Smooth muscle cell (in vitro differentiated cells): ENCODE measurements around the gene CDC6. TPM values are rescaled to one million over a fixed set of nuclear protein-coding genes. Genes with fewer than 3 reads are reported as not detected.

Source experiments
- DNase-seq: peaks from one replicate; lab custom pipeline; 2025; ENCODE audit not compliant: unreplicated experiment; lab: John Stamatoyannopoulos, UW
- H2AFZ ChIP-seq: fragments of 200-600 bp; sonication (generic); 2 replicates; pipeline ENCODE4 v1.6.0; 2016; ENCODE audit warnings: antibody characterized with exemption, low read depth, mild to moderate bottlenecking
- H3F3A ChIP-seq: fragments of 200-600 bp; sonication (generic); 2 replicates; pipeline ENCODE4 v1.6.0; 2017; ENCODE audit warnings: antibody characterized with exemption, low read depth
- H3K27ac ChIP-seq: fragments of 200-600 bp; sonication (generic); 2 replicates; pipeline ENCODE4 v1.5.1; 2016; ENCODE audit warnings: low read depth, mild to moderate bottlenecking
- H3K27me3 ChIP-seq: fragments of 200-600 bp; sonication (generic); 2 replicates; pipeline ENCODE4 v1.6.1; 2016; ENCODE audit warnings: low read depth, mild to moderate bottlenecking
- H3K36me3 ChIP-seq: fragments of 200-600 bp; sonication (generic); 2 replicates; pipeline ENCODE4 v1.5.1; 2016; ENCODE audit warnings: low read depth
- H3K4me1 ChIP-seq: fragments of 200-600 bp; sonication (generic); 2 replicates; pipeline ENCODE4 v1.5.1; 2016; ENCODE audit warnings: low read depth
- H3K4me2 ChIP-seq: fragments of 200-600 bp; sonication (generic); 2 replicates; pipeline ENCODE4 v1.6.0; 2016; ENCODE audit warnings: mild to moderate bottlenecking
- H3K4me3 ChIP-seq: fragments of 200-600 bp; sonication (generic); 2 replicates; pipeline ENCODE4 v1.5.1; 2016; ENCODE audit warnings: mild to moderate bottlenecking
- H3K79me2 ChIP-seq: fragments of 200-600 bp; sonication (generic); 2 replicates; pipeline ENCODE4 v1.6.0; 2016; ENCODE audit warnings: low read depth, mild to moderate bottlenecking
- H3K9ac ChIP-seq: fragments of 200-600 bp; sonication (generic); 2 replicates; pipeline ENCODE4 v1.6.0; 2016; ENCODE audit warnings: low read depth
- H3K9me3 ChIP-seq: fragments of 200-600 bp; sonication (generic); replicated peaks from 2 replicates; pipeline ENCODE4 v1.5.1; 2016; ENCODE audit warnings: low read depth
- H4K20me1 ChIP-seq: fragments of 200-600 bp; sonication (generic); 2 replicates; pipeline ENCODE4 v1.6.0; 2016; ENCODE audit warnings: low read depth
- WGBS: methylation state at CpG from one replicate; pipeline ENCODE4 v1.1.7; 2016; ENCODE audit warnings: low lambda C conversion rate; 5-methylcytosine and 5-hydroxymethylcytosine counted together
- polyA plus RNA-seq: library from polyadenylated mRNA; unstranded; fragments of >200 nt; fragmentation: Nextera tagmentation; extraction: Ambion mirVana; gene quantifications from 2 replicates; pipeline ENCODE4 v1.2.1, GENCODE V29; 2016
- total RNA-seq: library from RNA; depleted of rRNA; stranded (reverse); fragments of >200 nt; gene quantifications from 2 replicates; pipeline ENCODE4 v1.2.3, GENCODE V29; 2014
- TF ChIP-seq, protein P1 (sequence below): fragments of 200-600 bp; sonication (generic); IDR thresholded peaks from 2 replicates; pipeline ENCODE4 v1.5.1; 2017; ENCODE audit warnings: borderline replicate concordance, mild to moderate bottlenecking, antibody characterized with exemption; ENCODE audit not compliant: insufficient read depth, poor library complexity, severe bottlenecking

CDC6 gene
- total and polyA plus RNA-seq, 2 experiments from 2014 or later: 5.5 to 15.1 TPM

DNA sequence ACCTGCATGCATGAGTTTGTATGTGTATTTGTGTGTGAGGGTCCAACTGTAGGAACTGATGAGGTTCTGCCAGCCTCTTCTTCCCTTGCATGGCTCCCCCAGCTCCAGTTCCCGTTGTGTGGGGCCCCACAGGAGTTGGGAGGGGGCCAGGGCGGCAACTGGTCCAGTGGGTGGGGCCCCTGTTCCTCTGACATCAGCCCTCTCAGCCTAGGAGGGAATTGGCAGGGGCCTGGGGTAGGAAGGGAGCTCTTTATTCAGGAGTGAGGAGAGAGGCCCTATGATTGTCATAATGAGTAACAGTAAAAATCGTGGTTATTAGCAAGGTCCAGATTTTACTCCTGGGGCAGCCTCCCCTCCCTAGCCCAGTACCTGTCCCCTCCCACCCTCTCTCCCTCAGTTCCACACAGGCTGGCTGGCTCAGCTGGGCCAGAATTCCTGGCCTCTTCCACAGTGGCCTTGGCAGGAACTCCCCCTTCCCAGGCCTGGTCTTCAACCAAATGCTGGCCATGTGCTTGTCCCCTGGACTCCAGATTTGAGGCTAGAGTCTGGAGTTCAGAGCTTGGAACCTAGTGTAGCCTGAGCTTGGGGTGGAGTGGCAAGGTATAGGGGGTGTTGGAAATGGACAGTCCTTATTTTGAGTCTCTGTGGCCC lies 40.2 kb downstream of the CDC6 start:
- no peaks in the 10 kb centered on the region for H3K4me1 ChIP-seq
- WGBS: 50% methylated on average over 3 of the region's 3 CpGs
- no peaks in the 10 kb centered on the region for H3K9me3 ChIP-seq
- no peak for DNase-seq
- H3K27ac ChIP-seq: no peak overlapping the region
- H3K4me3 ChIP-seq: no peak overlapping the region
- H4K20me1 ChIP-seq: peaks cover 93% of the 10 kb centered on the region
- no peak overlapping the region for H2AFZ ChIP-seq
- H3K9ac ChIP-seq: no peak overlapping the region
- H3K4me2 ChIP-seq: no peak overlapping the region
- no peaks in the 10 kb centered on the region for H3K27me3 ChIP-seq
- TF ChIP-seq, protein P1, sequence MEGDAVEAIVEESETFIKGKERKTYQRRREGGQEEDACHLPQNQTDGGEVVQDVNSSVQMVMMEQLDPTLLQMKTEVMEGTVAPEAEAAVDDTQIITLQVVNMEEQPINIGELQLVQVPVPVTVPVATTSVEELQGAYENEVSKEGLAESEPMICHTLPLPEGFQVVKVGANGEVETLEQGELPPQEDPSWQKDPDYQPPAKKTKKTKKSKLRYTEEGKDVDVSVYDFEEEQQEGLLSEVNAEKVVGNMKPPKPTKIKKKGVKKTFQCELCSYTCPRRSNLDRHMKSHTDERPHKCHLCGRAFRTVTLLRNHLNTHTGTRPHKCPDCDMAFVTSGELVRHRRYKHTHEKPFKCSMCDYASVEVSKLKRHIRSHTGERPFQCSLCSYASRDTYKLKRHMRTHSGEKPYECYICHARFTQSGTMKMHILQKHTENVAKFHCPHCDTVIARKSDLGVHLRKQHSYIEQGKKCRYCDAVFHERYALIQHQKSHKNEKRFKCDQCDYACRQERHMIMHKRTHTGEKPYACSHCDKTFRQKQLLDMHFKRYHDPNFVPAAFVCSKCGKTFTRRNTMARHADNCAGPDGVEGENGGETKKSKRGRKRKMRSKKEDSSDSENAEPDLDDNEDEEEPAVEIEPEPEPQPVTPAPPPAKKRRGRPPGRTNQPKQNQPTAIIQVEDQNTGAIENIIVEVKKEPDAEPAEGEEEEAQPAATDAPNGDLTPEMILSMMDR: no peak
- no peaks in the 10 kb centered on the region for H3K36me3 ChIP-seq
- no peaks in the 10 kb centered on the region for H3F3A ChIP-seq
- H3K79me2 ChIP-seq: peaks cover 68% of the 10 kb centered on the region

DNA sequence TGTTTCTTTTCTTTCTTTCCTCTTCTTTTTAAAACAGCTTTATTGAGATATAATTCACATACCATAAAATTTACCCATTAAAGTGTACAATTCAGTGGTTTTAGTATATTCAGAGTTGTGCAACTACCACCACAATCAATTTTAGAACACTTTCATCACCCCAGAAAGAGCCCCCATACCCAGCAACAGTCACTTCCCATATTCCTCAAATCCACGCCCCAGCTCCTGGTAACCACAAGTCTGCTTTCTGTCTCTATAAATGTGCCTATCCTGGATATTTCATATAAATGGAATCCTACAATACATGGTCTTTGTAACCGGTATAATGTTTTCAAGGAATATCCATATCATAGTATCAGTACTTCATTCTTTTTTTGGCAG lies 40.7 kb downstream of the CDC6 start:
- Histone ChIP-seq H3K4me2 (no peak overlapping the region), H3K27ac (no peak overlapping the region), H4K20me1 (peaks cover 92% of the 10 kb centered on the region), H2AFZ (no peak overlapping the region), H3F3A (no peaks in the 10 kb centered on the region), H3K4me1 (no peaks in the 10 kb centered on the region), H3K36me3 (no peaks in the 10 kb centered on the region), H3K27me3 (no peaks in the 10 kb centered on the region), H3K9me3 (no peaks in the 10 kb centered on the region), H3K4me3 (no peak overlapping the region), H3K79me2 (peaks cover 66% of the 10 kb centered on the region), H3K9ac (no peak overlapping the region)
- DNase-seq: no peak
- TF ChIP-seq, protein P1: no peak
- WGBS: 95% methylated on average over 2 of the region's 2 CpGs

DNA sequence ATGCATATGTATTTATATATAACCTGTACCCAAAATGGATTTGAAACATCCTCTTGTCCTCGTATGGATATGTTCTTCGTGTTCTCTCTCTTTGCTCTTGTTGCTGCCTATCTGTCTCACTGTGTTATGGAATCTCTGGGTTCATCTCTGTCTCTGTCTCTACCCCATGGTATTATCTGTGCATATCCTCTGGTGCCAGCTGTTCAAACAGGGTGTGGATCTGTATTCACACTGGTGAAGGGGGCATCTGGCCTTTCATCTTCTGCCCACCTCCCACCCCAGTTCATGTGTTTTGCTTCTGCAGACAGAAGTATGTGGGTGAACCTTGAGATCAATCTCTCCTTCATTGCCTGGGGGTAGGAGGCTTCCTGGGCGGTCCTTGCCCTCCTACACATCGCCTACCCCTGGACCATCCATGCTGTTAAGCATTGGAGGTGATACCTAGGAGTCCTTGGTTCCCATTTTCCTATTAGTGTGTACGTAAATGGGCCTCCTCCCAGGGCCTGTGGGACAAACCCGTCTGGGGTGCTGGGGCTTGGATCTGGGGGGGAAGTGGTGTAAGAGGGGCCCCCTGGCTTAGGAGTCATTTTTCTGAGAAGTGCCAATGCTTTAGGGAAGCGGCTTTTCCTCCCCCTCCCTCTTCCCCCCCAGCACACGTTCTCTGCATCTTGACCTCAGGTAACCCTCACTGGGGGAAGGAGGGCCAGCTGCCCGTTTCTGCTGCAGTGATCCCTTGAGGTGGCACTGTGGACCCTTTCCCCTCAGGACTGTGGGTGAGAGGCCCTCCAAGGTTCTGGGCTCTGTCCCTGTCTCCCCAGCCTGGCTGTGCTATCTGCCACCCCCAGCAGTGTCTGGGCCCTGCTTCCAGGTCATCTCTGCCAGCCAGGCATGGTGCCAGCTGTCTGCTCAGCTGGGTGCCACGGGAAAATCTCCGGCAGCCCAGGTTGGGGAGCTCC lies 42.4 kb downstream of the CDC6 start:
- 83% methylated on average over 11 of the region's 11 CpGs for WGBS
- H3K4me1 ChIP-seq: peaks cover 9% of the 10 kb centered on the region
- peaks cover 56% of the 10 kb centered on the region for H3K79me2 ChIP-seq
- H3K4me2 ChIP-seq: no peak overlapping the region
- H3F3A ChIP-seq: no peaks in the 10 kb centered on the region
- no peak overlapping the region for H3K4me3 ChIP-seq
- H4K20me1 ChIP-seq: peaks cover 92% of the 10 kb centered on the region
- H3K27me3 ChIP-seq: no peaks in the 10 kb centered on the region
- H3K36me3 ChIP-seq: no peaks in the 10 kb centered on the region
- DNase-seq: no peak
- TF ChIP-seq, protein P1: no peak
- H3K9ac ChIP-seq: no peak overlapping the region
- H3K27ac ChIP-seq: no peak overlapping the region
- no peak overlapping the region for H2AFZ ChIP-seq
- no peaks in the 10 kb centered on the region for H3K9me3 ChIP-seq
